ENCODE results near the gene CST6. TPM values are rescaled to one million over a fixed set of nuclear protein-coding genes. Genes with fewer than 3 reads are reported as not detected.

Gene CST6
- total and polyA plus RNA-seq, 2 of the 13 experiments (the other 11 are each of a cell fraction or from before 2014, with no cell fraction given): not detected

- TF ChIP-seq ZNF407 (CRISPR knock-in tag; IDR thresholded peaks at IDR 0.05; ENCODE audit: not compliant biosample characterization) (no peak), KLF12 (CRISPR knock-in tag; IDR thresholded peaks at IDR 0.05; ENCODE audit: borderline replicate concordance) (no peak), SSRP1 (CRISPR knock-in tag; IDR thresholded peaks at IDR 0.05) (no peak), PAX8 (CRISPR knock-in tag; IDR thresholded peaks at IDR 0.05; ENCODE audit: borderline replicate concordance) (no peak)
Observed at GRCh38 chr11:66014804-66015453, 3.1 kb downstream of the CST6 start (continued).

Data from HepG2 (cell line).